Measurements from ENCODE around the gene DCDC2C.
"Not testable (repeated sequence)": the region's sequence is repeated elsewhere in the genome, so short reads cannot be mapped to it uniquely, and the experiment has no call there.

Gene DCDC2C

GRCh38 chr2:3778851-3779495 is 75.6 kb downstream of the DCDC2C start:
- DNase-seq = no peak

GRCh38 chr2:3779496-3780049 is 76.2 kb downstream of the DCDC2C start:
- no peak for DNase-seq

- DNase-seq = peak; percentile 70 to 74
These were observed 77.4 kb downstream of the DCDC2C start for GRCh38 chr2:3780477-3781402.

DNA sequence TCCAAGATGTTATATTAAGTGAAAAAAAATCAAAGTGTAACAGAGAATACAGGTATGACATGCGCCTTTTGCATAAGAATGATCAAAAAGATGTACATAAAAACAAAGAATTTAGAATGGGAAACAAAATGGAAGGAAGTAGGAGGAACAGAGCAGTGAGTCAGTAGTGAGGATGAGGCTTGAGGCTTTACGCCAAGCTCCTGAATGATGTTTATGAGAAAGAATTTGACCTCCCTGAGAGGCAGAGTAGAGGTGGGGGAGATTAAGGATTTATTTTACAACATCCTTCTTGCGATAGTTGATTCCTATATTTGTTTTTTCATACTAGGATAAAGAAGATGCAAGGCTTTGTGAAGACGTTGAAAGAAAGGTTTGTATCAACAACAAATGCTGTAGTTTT is 81.4 kb downstream of the DCDC2C start:
- DNase-seq = no peak

DNA sequence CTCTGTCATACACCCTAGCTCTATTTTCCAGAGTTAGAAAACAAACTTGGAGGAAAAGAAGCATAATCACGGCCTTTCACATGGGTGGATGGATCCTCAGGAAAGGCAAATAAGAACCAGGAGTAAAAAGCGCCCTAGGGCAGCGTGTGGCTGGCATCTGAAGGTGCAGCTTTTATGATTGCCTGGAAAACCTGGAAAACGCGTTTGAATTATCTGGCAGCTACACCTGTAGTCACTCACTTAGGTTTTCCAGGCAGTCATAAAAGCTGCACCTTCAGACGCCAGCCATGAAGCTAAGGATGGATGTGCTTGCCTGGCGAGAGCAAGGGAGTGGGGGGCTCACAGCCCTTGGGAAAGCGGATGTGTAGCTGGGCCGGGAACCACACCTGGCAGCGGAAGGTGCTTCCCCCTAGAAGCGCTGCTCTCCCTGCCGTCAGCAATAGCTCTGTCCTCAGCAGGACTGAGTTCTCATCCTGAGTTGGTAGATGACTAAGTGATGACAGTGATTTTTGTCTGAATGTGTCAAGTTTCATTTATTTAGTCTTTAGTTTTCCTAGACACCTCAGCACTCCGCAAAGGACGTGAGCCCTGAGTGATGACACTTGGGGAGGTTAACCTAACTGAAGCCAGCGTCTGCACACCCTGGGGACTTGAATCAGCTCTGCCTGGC is 82.0 kb downstream of the DCDC2C start:
- DNase-seq = no peak

GRCh38 chr2:3785890-3786273 is 82.5 kb downstream of the DCDC2C start:
- DNase-seq = no peak

DNA sequence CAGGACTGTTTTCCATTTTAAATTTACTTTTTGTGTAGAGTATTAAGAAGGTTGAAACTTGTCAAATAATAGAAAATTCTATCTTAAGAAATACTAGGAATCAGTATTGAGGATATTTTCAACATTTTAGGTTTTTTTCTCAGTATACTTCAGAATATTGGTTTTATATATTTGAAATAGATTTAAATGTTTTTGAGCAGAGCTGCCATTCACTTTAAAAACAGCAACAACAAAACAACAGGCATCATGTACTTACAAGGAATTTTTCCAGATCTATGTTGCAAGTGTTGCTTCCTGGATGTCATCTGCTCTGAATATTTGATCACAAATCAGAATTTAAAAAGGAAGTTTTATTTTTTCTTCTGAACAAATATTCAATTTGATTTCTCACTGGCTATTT is 84.4 kb downstream of the DCDC2C start:
- DNase-seq = no peak

DNA sequence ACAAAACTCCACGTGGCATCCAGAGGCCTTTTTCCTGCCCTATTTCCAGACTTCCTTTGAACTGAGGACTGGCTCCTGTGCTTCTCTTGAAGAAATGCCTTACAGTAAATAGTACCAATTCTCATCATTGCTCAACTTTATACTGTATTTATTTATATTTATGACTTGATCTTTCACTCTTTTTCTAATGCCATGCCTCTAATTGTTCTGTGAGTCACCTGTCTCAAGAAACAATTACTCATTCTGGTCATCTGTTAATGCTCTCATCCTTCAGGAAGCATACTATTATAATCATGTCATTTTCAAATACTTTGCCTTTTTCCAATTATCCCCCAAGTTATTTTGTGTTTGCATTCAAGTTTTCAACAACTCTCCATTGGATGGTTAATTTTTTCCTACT is 85.9 kb downstream of the DCDC2C start:
- no peak for DNase-seq

DNA sequence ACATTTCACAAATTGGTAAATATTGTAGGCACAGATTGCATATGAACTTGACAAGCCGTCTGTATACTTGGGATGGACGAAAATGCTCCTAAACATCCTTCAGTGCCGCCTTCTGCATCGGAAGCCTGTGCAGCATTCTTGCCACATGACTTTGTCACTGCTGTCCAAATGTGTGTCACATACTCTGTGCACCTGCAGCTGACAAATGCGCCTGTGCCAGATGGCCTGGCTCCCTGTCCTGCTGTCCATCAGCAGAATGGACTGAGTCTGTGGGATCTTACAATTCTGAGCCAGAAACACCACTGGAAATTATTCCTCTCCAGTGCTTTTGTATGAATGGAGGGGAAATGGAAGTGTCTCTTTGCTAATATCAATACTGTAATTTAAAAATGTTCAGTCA is 89.9 kb downstream of the DCDC2C start:
- DNase-seq = no peak

DNA sequence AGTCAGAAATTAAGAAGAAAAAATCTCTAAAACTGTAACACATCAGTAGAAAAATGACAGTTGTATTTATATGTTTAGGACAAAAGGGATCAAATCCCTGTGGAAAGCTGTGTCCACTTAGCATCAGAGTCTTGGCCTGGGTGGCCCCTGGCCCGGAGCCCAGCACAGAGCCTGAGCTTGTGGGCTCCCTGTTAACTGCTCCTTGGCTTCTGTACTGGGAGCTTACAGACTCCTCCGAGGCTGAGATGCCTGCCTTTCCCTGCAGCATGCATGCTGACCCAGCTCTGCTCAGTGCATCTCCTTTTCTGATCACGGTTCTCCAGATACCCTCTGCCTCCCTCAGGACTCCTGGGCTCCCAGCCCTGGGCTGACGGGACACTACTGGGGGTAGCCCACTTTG is 98.1 kb downstream of the DCDC2C start:
- no peak for DNase-seq

DNA sequence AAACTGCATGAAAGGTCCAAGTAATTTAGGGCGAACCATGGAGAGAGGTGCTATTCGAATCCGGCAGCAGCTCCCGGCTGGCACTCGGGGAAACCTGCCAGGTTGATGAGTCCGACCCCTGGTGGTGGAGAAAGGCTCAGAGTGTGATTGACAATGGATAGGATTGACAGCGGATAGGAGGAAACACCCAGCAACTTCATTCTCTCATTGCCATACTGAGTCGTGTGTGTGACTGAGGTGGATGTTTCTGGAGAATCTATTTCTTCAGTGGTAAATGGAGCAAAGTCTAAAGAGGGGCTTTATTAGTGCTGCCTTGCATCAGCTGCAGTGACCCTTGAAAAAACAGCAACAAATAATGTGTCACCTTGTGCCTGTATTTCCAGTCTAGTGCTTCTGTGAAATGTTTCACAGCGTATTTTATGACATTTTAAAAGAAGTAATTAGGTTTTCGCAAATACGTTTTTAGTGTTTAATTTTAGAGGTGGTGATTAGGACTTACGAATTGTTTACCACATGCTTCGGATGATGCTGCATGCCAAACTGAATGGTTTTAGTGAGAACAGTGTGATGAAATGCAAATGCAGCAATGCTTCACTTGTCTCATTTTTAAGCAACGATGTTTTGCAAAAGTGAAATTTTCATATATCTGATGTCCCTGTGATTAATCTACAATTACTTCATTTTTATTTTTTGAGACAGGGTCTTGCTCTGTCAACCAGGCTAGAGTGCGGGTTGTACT is 102.0 kb downstream of the DCDC2C start:
- no peak for DNase-seq

DNA sequence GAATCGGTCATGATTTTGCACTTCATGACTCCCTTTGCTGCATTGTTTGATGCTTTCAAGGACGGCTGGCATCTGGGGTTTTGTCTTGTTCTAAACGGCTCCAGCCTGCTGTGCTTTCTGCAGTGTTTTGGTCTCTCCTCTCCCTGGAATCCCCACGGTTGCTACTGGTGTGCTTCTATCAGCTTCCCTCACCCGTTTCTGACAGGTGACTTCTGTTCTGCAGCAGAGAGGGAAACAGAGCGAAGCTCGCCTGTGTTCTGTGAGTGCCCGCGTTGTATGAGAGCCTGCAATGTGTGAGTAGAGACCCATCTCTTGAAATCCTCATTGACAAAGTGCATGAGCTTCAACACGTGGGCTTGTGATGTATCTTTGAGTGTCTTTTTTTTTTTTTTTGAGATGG is 102.8 kb downstream of the DCDC2C start:
- DNase-seq = no peak

GRCh38 chr2:3806730-3807129 is 103.4 kb downstream of the DCDC2C start:
- DNase-seq = no peak

DNA sequence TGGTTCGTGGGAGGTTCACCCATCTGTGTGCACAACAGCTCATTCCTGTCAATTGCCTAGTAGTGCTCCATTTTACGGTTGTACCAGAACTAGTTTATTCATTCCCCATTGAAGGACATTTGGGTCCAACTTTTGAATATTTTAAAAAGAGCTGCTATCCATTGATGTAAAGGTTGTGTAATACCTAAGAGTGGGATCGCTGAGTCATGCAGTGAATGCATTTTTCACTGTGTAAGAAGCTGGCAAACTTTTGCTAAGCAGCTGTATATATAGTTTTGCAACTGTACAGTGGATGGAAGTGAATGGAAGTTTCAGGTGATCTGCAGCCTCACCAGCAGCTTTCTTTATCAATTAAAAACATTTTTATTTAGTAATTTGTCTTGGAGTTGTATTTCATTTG is 104.5 kb downstream of the DCDC2C start:
- no peak for DNase-seq

DNA sequence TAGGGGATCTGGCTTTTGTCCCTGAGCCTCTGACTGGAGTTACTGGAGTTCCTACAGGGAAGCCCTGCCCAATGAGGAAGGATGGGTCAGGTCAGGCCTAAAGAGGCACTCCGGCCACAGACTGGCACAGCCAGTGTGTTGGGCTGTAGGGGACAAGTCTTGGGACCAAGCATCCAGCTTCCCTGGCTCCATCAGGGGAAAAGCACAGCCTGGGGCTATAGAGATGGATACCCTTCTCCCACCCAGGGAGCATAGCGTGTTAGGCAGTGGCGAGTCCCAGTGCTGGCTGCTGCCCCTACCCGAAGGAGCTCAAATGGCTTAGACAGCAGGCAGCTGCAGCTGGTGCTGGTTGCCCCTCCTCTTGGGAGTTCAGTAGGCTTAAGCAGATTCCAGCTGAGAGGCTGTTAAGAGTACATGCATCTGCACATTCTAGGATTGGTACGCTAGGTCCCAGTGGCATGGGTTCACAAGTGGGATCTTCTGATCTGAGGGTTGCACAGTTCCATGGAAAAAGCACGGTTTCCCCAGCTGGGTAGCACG is 111.4 kb downstream of the DCDC2C start:
- no peak for DNase-seq

DNA sequence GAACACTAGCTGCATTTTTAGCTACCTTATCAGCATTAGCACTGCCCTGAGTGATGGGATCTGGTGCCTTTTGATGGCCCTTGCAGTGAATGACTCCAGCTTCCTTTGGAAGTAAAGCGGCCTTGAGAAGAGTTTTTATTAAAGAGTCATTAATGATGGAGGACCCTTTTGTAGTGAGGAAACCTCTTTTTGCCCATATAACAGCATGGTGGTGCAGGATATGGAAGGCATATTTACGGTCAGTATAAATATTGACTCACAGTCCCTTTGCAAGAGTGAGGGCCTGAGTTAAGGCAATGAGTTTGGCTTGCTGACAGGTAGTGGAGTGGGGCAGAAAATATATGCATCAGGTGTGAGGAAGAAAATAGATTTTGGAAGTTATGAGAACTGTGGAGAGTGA is 113.8 kb downstream of the DCDC2C start:
- not testable (repeated sequence) for DNase-seq

DNA sequence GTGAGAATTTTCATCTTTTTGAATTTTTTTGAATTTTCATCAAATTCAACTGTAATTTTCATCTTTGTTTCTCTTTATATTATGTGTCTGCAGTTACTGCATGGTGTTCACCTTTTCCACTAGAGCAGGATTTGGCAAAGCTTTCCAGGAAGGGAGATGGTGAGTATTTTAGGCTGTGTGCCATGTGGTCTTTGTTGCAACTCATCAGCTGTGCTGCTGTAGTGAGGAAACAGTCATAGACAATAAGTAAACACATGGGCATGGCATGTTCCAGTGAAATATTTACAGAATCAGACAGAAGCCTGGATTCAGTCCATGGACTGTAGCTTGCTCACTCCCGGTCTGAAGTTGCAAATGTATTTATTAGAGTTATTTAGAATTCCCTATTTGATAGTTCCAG is 120.4 kb downstream of the DCDC2C start:
- DNase-seq = no peak

GRCh38 chr2:3827673-3828575 is 124.5 kb downstream of the DCDC2C start:
- peak in 1 of 2 experiments; percentile 19 for DNase-seq

DNA sequence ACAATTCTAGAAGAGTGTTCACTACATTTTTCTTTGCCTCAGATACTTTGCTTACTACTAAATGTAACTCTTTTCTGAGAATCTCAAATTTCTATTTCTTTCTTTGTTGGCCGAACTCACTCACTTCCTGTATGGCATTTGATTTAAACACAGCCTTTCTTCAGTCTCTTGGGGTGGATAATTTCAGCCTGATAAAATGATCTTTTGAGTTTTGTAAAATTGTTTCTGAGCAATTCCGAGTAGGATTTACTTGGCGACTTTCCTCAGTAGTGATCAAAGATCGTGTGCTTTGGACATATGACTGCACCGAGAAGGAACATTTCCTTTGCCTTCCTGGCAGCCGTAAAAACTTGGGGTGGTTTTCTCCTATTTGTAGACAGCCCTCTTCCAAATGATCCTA is 127.4 kb downstream of the DCDC2C start:
- no peak for DNase-seq

- no peak for DNase-seq
These were observed 133.7 kb downstream of the DCDC2C start for GRCh38 chr2:3837086-3837485.

DNA sequence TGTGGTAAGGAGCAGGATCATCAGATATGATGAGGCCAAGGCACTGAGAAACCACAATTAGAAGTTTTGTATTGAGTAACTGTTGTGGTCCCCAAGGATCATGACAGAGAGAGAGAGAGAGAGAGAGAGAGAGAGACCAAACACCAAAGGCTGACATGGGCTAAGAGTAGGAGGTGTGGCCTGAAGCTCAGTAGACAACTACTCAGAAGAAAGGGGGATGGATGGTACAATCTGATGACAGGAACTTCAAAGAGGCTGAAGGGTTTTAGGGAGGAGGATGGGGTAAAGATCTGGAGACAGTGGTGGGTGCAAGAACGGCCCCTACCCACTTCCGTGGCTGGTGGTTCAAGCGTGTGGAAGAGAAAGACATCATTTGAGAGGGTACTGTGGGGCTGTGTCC is 135.0 kb downstream of the DCDC2C start:
- DNase-seq = no peak
